Chondrocyte (in vitro differentiated cells): ENCODE measurements around the gene USP19. TPM values are rescaled to one million over a fixed set of nuclear protein-coding genes. Genes with fewer than 3 reads are reported as not detected.

Source experiments
- DNase-seq: peaks from one replicate; pipeline ENCODE4 v3.0.0; 2021; ENCODE audit warnings: mixed read lengths, low spot score
- H3K27ac Mint-ChIP-seq: one replicate; pipeline ENCODE4 v1.8.0; 2021; ENCODE audit warnings: mild to moderate bottlenecking, moderate library complexity, mixed read lengths; ENCODE audit not compliant: unreplicated experiment
- H3K27me3 Mint-ChIP-seq: 2 replicates; pipeline ENCODE4 v1.8.0; 2021; ENCODE audit warnings: low read depth, mixed read lengths
- H3K36me3 Mint-ChIP-seq: 2 replicates; pipeline ENCODE4 v1.8.0; 2021; ENCODE audit warnings: low read depth, mixed read lengths
- H3K4me1 Mint-ChIP-seq: 2 replicates; pipeline ENCODE4 v1.8.0; 2021; ENCODE audit warnings: low read depth, mild to moderate bottlenecking, mixed read lengths
- H3K4me3 Mint-ChIP-seq: one replicate; pipeline ENCODE4 v1.8.0; 2021; ENCODE audit warnings: mild to moderate bottlenecking, moderate library complexity, mixed read lengths; ENCODE audit not compliant: unreplicated experiment
- H3K9me3 Mint-ChIP-seq: 2 replicates; pipeline ENCODE4 v1.8.0; 2021; ENCODE audit warnings: low read depth, mixed read lengths
- total RNA-seq: library from RNA; stranded (reverse); gene quantifications from 3 replicates; pipeline ENCODE4 v1.2.1, GENCODE V29; 2021
- TF ChIP-seq, protein P1 (sequence below): fragments of 200-600 bp; sonication (generic); IDR thresholded peaks from 2 replicates; pipeline ENCODE4 v1.5.0; 2021; ENCODE audit warnings: antibody characterized with exemption, mild to moderate bottlenecking, moderate library complexity

Gene USP19
- total RNA-seq, 1 donor from 2014 or later, result 34.2 TPM

DNA sequence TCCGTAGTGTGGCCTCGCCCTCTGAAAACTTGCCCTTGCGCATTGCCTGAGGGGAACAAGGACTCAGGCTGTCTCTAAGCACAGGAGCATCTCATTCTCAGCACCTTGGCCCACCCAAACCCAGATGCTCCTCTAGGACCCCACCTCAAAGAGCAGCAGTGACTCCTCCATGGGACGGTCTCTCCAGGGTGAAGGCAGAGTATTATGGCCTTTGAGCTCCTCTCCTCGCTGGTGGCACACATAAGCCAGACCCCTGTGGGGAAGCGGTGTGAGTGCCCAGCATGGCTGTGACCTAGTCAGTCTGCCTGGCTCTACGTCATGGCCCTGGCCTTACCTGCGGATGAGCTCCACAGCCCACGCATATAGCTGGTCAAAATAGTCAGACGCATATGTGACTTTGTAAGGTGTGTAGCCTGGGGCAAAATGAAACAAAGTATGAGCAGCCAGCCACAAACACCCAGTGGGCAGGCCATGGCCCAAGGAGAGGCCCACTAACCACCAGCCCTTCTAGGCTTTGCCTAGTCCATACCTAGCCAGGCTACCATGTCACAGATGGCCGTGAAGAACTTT, 20.5 kb downstream of the USP19 start:
- peaks cover 20% of the 10 kb centered on the region for H3K4me1 Mint-ChIP-seq

DNA sequence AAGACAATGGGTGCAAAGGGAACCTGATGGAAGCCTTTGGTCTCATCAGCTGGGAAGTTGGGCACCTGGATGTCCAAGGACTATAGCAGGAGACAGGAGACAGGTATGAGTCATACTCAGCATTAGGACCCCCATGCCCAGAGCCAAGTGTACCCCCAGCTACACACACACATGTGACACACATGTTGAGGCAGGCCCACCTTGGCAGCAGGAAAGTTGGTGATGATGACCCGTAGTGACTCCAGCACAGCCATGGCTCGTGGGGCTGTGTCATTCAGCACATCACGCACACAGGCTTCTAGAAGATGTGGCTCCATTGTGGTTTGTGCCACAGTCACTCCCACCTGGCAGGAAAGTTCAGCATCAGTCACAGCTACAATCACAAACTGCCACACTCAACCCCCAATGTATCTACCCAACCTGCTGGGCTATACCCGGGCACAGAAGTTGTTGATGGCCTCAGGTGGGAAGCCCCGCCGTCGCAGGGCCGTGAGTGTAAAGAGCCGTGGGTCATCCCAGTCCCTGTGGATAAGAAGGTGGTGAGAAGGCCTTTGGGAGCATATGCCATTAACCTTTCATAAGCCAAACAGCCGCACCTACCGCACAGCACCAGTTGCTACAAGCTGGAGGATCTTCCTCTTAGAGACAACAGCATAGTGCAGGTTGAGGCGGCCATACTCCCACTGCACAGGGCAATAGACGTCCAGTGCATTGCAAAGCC, 21.6 kb downstream of the USP19 start:
- Mint-ChIP-seq H3K9me3 (no peaks in the 10 kb centered on the region), H3K4me3 (no peak overlapping the region), H3K27ac (no peak overlapping the region), H3K4me1 (peaks cover 17% of the 10 kb centered on the region), H3K36me3 (peaks cover 32% of the 10 kb centered on the region), H3K27me3 (no peaks in the 10 kb centered on the region)
- peak; percentile 60 for DNase-seq
- TF ChIP-seq, protein P1, sequence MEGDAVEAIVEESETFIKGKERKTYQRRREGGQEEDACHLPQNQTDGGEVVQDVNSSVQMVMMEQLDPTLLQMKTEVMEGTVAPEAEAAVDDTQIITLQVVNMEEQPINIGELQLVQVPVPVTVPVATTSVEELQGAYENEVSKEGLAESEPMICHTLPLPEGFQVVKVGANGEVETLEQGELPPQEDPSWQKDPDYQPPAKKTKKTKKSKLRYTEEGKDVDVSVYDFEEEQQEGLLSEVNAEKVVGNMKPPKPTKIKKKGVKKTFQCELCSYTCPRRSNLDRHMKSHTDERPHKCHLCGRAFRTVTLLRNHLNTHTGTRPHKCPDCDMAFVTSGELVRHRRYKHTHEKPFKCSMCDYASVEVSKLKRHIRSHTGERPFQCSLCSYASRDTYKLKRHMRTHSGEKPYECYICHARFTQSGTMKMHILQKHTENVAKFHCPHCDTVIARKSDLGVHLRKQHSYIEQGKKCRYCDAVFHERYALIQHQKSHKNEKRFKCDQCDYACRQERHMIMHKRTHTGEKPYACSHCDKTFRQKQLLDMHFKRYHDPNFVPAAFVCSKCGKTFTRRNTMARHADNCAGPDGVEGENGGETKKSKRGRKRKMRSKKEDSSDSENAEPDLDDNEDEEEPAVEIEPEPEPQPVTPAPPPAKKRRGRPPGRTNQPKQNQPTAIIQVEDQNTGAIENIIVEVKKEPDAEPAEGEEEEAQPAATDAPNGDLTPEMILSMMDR, result no peak

More for the DNA sequence above, 20.5 kb downstream of the USP19 start:
- peak; percentile 54 for DNase-seq
- no peaks in the 10 kb centered on the region for H3K9me3 Mint-ChIP-seq
- no peak overlapping the region for H3K27ac Mint-ChIP-seq
- TF ChIP-seq, protein P1, result no peak
- H3K27me3 Mint-ChIP-seq, result no peaks in the 10 kb centered on the region
- peaks cover 32% of the 10 kb centered on the region for H3K36me3 Mint-ChIP-seq
- H3K4me3 Mint-ChIP-seq, result no peak overlapping the region

- peak; percentile 73 for DNase-seq
- H3K27me3 Mint-ChIP-seq, result no peaks in the 10 kb centered on the region
- no peaks in the 10 kb centered on the region for H3K9me3 Mint-ChIP-seq
- no peak overlapping the region for H3K4me3 Mint-ChIP-seq
- peaks cover 32% of the 10 kb centered on the region for H3K36me3 Mint-ChIP-seq
- peaks cover 11% of the 10 kb centered on the region for H3K4me1 Mint-ChIP-seq
- H3K27ac Mint-ChIP-seq, result no peak overlapping the region
- TF ChIP-seq, protein P1, result no peak
Observed at GRCh38 chr3:49098429-49098828, 22.2 kb downstream of the USP19 start.

DNA sequence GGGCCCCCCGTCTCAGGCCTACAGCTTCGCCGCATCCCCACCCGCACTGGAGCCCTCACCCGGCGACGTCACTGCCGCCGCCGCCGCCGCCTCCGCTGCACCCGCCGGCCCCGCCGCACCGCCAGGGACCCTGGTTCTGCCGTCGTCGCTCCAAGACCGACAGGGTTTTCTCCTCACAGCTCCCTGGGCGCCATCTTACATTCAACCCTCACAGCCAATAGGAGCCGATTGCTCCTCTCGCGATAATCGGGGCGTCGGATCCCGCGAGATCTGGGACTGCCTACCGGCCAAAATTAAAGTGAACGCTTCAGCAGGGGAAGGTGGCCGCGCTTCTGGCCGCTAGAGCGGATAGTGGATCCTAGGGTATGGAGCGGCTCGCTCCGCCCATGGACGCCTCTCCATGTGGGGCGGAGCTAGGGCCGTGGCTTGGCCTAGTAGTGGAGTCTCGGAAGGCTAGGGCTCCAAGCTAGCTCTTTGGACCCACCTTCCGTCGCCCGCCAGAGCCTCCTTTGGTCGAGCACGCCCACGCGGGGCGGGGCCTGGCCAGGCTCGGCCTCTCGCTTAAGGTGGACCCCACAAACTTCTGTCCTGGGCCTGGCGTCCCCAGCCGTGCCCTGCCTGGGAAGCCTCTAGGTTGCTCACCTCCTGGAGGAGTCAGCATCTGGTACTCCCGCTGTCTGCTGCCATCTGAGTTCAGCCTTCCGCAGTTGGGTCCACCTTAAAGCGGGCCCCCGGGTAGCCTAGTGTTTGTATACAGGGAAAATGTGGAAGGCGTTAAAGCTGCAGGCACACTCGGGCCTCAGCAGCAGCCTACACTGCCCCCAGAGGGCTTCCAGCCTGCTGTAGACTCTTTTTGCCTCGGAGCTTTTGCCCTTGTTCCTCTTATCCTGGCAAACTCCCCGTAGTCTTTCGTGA, 26.5 kb downstream of the USP19 start, which contains the start of gene QRICH1:
QRICH1 (minus strand) TSS at position 219 of the 915 bp plus-strand sequence. CDS start 17,054 bp downstream, outside the sequence.
- H3K9me3 Mint-ChIP-seq, result no peaks in the 10 kb centered on the region
- peak within 1 kb of the TSS; percentile 88 for H3K4me3 Mint-ChIP-seq
- peak within 1 kb of the TSS; percentile 96 for H3K27ac Mint-ChIP-seq
- H3K4me1 Mint-ChIP-seq, result peaks cover 37% of the 10 kb centered on the region
- peaks cover 10% of the 10 kb centered on the region for H3K36me3 Mint-ChIP-seq
- no peaks in the 10 kb centered on the region for H3K27me3 Mint-ChIP-seq
- DNase-seq, result peak; percentile 99
- TF ChIP-seq, protein P1, result peak; percentile 79
